ENCODE results near the gene SCN10A. TPM values are rescaled to one million over a fixed set of nuclear protein-coding genes. Genes with fewer than 3 reads are reported as not detected.

Gene SCN10A
- total and polyA plus RNA-seq, 11 donors, result 0.05 to 0.72 (median 0.12) TPM; not detected in 1

DNA sequence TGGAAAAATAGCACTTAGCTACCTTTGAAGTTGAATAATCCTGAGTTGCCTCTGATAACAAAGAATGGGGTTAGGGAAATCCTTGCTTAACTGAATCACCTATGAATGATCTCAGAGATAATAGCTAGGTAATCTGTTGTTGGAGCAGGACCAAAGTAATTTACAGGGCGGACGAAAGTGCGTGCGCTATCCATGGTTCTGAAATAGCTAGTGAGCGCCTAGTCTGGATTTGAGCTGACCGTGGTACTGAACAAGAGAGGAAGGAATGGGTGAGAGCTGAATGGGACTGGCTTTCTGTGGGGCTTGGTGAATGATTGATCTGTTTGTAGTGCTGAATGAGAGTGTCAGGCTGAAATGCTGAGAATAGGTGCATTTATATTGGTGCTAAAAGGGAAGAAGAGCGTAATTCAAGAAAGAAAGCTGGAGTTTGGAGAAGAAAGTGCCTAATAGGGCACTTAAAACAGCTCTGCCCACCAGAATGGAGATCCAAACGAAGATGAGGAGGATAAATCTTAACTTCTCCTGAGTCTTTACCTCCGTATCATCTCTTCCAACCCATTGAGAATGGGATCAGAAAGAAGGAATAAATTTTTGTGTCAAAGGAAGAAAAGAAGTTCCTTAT is 10.1 kb downstream of the SCN10A start:
- DNase-seq, result peak in 3 of 5 donors; percentile 32 to 39 (median 33)
- Histone ChIP-seq H3K4me1 (no peaks in the 10 kb centered on the region), H3K27me3 (peaks cover 0 to under 1% (median 0%) of the 10 kb centered on the region in 9 donors), H3K36me3 (no peaks in the 10 kb centered on the region), H3K9me3 (no peaks in the 10 kb centered on the region), H3K4me3 (no peak overlapping the region), H3K27ac (no peak overlapping the region)
- ATAC-seq, result peak in 2 of 4 donors; percentile 46 to 58
- intact Hi-C loops (cut with DNase I), result no loop called here
- TF ChIP-seq POLR2A (IDR thresholded peaks at IDR 0.05), result no peak
- TF ChIP-seq, protein P1, sequence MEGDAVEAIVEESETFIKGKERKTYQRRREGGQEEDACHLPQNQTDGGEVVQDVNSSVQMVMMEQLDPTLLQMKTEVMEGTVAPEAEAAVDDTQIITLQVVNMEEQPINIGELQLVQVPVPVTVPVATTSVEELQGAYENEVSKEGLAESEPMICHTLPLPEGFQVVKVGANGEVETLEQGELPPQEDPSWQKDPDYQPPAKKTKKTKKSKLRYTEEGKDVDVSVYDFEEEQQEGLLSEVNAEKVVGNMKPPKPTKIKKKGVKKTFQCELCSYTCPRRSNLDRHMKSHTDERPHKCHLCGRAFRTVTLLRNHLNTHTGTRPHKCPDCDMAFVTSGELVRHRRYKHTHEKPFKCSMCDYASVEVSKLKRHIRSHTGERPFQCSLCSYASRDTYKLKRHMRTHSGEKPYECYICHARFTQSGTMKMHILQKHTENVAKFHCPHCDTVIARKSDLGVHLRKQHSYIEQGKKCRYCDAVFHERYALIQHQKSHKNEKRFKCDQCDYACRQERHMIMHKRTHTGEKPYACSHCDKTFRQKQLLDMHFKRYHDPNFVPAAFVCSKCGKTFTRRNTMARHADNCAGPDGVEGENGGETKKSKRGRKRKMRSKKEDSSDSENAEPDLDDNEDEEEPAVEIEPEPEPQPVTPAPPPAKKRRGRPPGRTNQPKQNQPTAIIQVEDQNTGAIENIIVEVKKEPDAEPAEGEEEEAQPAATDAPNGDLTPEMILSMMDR (IDR thresholded peaks at IDR 0.05), result no peak
- 9 to 14% (median 13%) methylated on average over 9 of the region's 9 CpGs for WGBS, 4 donors

- TF ChIP-seq, protein P1 (IDR thresholded peaks at IDR 0.05), result no peak
- TF ChIP-seq POLR2A (IDR thresholded peaks at IDR 0.05), result no peak
- no peak overlapping the region for H3K27ac ChIP-seq
- DNase-seq (no peak), ATAC-seq (no peak)
- H3K27me3 ChIP-seq, result peaks cover 0 to 6% (median 0%) of the 10 kb centered on the region in 9 donors
- 51 to 61% (median 57%) methylated on average over 1 of the region's 1 CpG for WGBS, 4 donors
- H3K36me3 ChIP-seq, result no peaks in the 10 kb centered on the region
- intact Hi-C loops (cut with DNase I), result no loop called here
- H3K9me3 ChIP-seq, result no peaks in the 10 kb centered on the region
- H3K4me3 ChIP-seq, result no peak overlapping the region
- no peaks in the 10 kb centered on the region for H3K4me1 ChIP-seq
Observed at GRCh38 chr3:38805004-38805403, 11.0 kb downstream of the SCN10A start.

DNA sequence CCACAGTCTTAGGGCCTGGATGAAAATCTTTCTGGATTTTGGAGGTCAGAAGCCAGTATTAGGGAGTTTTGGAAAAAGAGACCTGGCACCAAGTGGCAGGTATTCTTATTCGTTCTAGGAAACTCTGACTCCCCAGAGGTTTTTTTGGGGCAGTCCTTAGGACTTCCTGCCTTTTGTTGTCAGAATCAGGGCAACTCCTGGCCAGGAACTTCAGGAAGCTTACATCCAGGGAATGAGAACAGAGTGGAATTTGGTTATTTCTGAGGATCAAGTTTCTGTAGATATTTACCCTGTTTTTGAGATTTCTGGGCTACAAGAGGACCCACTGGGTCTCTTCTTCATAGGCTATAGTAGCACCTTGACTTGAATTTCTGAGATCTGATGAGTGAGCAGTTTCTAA is 15.5 kb downstream of the SCN10A start:
- Histone ChIP-seq H3K27me3 (peaks cover 0 to 11% (median 0%) of the 10 kb centered on the region in 9 donors), H3K36me3 (no peaks in the 10 kb centered on the region), H3K4me1 (no peaks in the 10 kb centered on the region), H3K27ac (no peak overlapping the region), H3K9me3 (no peaks in the 10 kb centered on the region), H3K4me3 (no peak overlapping the region)
- intact Hi-C loops (cut with DNase I), result no loop called here
- TF ChIP-seq, protein P1 (IDR thresholded peaks at IDR 0.05), result no peak
- TF ChIP-seq POLR2A (IDR thresholded peaks at IDR 0.05), result no peak
- ATAC-seq (no peak), DNase-seq (no peak)
- WGBS, 4 donors, result 22 to 33% (median 29%) methylated on average over 1 of the region's 1 CpG; no CpG with 5 or more reads in 1 of the 4 donors

DNA sequence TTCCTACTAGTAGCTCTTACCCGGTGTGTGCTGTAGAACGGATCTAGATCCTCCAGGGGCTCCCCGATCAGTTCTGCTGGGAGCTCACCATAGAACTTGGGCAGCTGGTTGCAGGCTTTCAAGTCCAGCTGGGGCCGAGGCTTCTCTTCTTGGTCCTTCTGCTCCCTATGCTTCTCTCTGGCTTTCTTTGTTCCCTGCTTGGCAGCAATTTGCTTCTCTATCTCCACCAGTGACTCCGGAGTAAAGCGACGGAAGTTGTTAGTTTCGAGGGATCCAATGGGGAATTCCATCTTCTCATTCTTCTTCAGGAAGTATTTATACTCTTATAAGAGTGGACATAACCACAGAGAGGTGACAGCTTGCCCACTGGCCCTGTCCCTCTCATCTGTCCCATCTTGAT is 22.3 kb downstream of the SCN10A start:
- WGBS, 4 donors, result 75 to 87% (median 83%) methylated on average over 8 of the region's 8 CpGs

More for the DNA sequence above, 22.3 kb downstream of the SCN10A start:
- no peaks in the 10 kb centered on the region for H3K36me3 ChIP-seq
- DNase-seq, result no peak
- intact Hi-C loops (cut with DNase I), result no loop called here
- no peak overlapping the region for H3K27ac ChIP-seq
- H3K9me3 ChIP-seq, result no peaks in the 10 kb centered on the region
- H3K27me3 ChIP-seq, result peaks cover 0 to 5% (median 0%) of the 10 kb centered on the region in 9 donors
- no peaks in the 10 kb centered on the region for H3K4me1 ChIP-seq
- H3K4me3 ChIP-seq, result no peak overlapping the region
- TF ChIP-seq, protein P1 (IDR thresholded peaks at IDR 0.05), result no peak
- no peak for TF ChIP-seq POLR2A (IDR thresholded peaks at IDR 0.05)
- ATAC-seq, result no peak
